AG04450 (cell line): ENCODE measurements around the gene RHBDD3. TPM values are rescaled to one million over a fixed set of nuclear protein-coding genes. Genes with fewer than 3 reads are reported as not detected.
"Not testable (repeated sequence)": the region's sequence is repeated elsewhere in the genome, so short reads cannot be mapped to it uniquely, and the experiment has no call there.

ENCODE experiments used
- CTCF ChIA-PET: fragments of 300-600, 350-600 bp; formaldehyde crosslinking; extraction: SDS; loops from one replicate; lab custom pipeline; 2022; ENCODE audit warnings: antibody characterized with exemption, inconsistent platforms; lab: Charles Lee
- POLR2A ChIA-PET: fragments of 350-600 bp; formaldehyde crosslinking; extraction: SDS; loops from one replicate; lab custom pipeline; 2021; ENCODE audit warnings: antibody characterized with exemption, inconsistent platforms; lab: Yijun Ruan, JAX
- DNase-seq: peaks from one replicate; pipeline ENCODE4 v3.0.0-alpha.2; 2011; ENCODE audit warnings: low read depth, low spot score
- H3K27ac ChIP-seq: one replicate; pipeline ENCODE4 v1.5.1; 2012; ENCODE audit warnings: low read depth, low read length, control low read depth
- H3K27me3 ChIP-seq: one replicate; pipeline ENCODE4 v1.6.0; 2012; ENCODE audit warnings: low read length; ENCODE audit not compliant: control insufficient read depth, insufficient read depth
- H3K4me3 ChIP-seq: 2 replicates; pipeline ENCODE4 v1.5.1; 2011; ENCODE audit warnings: mild to moderate bottlenecking, low read depth, low read length, control low read depth
- H3K9me3 ChIP-seq: 2 replicates; pipeline ENCODE4 v1.5.1; 2012; ENCODE audit warnings: low read length; ENCODE audit not compliant: control insufficient read depth, insufficient read depth
- polyA plus RNA-seq: library from polyadenylated mRNA; depleted of rRNA; stranded (reverse); fragments of >200 nt; gene quantifications from 2 replicates; pipeline ENCODE4 v1.2.3, GENCODE V29; 2011
- TF ChIP-seq, protein P1 (sequence below): IDR thresholded peaks from 2 replicates; pipeline ENCODE4 v1.5.1; 2011; ENCODE audit warnings: low read depth, low read length, control low read depth, inconsistent platforms

RHBDD3 gene
- polyA plus RNA-seq, 1 experiment, result 9.9 TPM

DNA sequence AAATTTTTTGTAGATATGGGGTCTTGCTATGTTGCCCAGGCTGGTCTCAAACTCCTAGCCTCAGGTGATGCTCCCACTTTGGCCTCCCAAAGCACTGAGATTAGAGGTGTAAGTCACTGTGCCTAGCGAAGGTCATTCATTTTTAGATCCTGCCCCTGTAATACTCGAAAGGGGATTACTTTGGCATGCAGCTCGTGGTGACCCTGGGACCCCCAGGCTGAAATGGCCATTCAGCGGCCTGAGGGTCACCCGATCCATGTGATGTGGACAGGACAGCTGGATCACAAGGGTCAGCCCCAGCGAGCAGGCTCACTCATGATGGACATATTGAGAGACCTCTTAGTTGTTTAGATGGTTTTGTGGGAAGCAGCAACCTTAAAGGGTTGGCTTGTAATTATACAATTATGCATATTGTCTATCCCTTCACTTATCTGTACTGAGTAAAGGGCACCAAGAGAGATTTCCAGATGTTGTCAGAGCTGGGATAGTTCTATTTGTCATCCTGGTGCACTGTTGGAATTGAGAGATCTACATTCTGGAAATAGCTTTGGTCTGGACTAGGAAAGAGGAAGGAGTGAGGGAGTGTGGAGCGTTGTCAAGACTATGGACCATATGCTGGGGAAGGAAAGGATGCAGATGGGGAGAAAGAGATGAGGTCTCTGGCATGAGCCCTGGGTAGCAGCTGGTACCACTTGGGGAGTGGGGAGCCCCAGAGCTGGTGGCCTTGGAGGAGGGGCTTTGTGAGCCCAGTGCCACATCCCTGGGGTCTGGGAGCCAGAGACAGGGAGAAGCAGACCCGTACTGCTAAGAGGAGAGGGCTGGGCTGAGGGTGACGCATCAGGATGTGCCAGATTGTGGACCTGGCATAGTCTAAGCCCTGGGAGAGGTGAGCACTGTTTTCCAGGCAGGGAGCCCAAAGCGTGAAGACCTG lies 15.5 kb downstream of the RHBDD3 start:
- CTCF ChIA-PET, result interaction anchor here (0.8 kb wide), 1 partner anchor 252 kb away, joined by 3 read pairs; no protein-coding TSS in a partner anchor
- Histone ChIP-seq H3K27ac (no peak overlapping the region), H3K4me3 (no peak overlapping the region), H3K27me3 (no peaks in the 10 kb centered on the region), H3K9me3 (no peaks in the 10 kb centered on the region)
- DNase-seq, result no peak
- POLR2A ChIA-PET, result interaction anchor here (0.6 kb wide), 1 partner anchor 345 kb away, joined by 3 read pairs; no protein-coding TSS in a partner anchor
- TF ChIP-seq, protein P1, sequence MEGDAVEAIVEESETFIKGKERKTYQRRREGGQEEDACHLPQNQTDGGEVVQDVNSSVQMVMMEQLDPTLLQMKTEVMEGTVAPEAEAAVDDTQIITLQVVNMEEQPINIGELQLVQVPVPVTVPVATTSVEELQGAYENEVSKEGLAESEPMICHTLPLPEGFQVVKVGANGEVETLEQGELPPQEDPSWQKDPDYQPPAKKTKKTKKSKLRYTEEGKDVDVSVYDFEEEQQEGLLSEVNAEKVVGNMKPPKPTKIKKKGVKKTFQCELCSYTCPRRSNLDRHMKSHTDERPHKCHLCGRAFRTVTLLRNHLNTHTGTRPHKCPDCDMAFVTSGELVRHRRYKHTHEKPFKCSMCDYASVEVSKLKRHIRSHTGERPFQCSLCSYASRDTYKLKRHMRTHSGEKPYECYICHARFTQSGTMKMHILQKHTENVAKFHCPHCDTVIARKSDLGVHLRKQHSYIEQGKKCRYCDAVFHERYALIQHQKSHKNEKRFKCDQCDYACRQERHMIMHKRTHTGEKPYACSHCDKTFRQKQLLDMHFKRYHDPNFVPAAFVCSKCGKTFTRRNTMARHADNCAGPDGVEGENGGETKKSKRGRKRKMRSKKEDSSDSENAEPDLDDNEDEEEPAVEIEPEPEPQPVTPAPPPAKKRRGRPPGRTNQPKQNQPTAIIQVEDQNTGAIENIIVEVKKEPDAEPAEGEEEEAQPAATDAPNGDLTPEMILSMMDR, result no peak

DNA sequence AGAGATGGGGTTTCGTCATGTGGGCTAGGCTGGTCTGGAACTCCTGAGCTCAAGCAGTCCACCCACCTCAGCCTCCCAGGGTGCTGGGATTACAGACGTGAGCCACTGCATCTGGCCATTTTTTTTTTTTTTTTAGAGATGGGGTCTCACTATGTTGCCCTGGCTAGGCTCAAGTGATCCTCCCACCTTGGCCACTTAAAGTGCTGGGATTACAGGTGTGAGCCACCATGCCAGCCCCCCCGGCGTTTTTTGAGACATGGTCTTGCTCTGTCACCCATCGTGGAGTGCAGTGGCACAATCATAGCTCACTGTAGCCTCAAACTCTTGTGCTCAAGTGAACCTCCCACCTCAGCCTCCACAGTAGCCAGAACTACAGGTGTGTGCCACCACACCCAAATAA lies 16.5 kb downstream of the RHBDD3 start:
- Histone ChIP-seq H3K27me3 (peaks cover 2% of the 10 kb centered on the region), H3K4me3 (no peak overlapping the region), H3K27ac (no peak overlapping the region), H3K9me3 (no peaks in the 10 kb centered on the region)
- DNase-seq, result no peak
- TF ChIP-seq, protein P1, result no peak
- ChIA-PET POLR2A (interaction anchor here (0.6 kb wide), 1 partner anchor 344 kb away, joined by 3 read pairs; no protein-coding TSS in a partner anchor), CTCF (interaction anchor here (0.8 kb wide), 1 partner anchor 251 kb away, joined by 3 read pairs; no protein-coding TSS in a partner anchor)

DNA sequence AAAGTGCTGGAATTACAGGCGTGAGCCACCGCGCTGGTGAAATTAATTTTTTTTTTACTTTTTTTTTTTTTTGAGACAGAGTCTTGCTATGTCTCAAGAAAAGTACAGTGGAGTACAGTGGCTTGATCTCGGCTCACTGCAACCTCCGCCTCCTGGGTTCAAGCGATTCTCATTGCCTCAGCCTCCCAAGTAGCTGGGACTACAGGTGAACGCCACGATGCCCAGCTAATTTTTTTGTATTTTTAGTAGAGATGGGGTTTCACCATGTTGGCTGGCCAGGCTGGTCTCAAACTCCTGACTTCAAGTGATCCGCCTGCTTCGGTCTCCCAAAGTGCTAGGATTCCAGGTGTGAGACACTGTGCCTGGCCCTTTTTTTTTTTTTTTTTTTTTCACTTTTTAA lies 19.9 kb downstream of the RHBDD3 start:
- H3K9me3 ChIP-seq, H3K4me3 ChIP-seq, POLR2A ChIA-PET, H3K27ac ChIP-seq, H3K27me3 ChIP-seq, DNase-seq: not testable (repeated sequence)
- CTCF ChIA-PET, result interaction anchor here (1.2 kb wide), 1 partner anchor 94 kb away, joined by 5 read pairs; no protein-coding TSS in a partner anchor

DNA sequence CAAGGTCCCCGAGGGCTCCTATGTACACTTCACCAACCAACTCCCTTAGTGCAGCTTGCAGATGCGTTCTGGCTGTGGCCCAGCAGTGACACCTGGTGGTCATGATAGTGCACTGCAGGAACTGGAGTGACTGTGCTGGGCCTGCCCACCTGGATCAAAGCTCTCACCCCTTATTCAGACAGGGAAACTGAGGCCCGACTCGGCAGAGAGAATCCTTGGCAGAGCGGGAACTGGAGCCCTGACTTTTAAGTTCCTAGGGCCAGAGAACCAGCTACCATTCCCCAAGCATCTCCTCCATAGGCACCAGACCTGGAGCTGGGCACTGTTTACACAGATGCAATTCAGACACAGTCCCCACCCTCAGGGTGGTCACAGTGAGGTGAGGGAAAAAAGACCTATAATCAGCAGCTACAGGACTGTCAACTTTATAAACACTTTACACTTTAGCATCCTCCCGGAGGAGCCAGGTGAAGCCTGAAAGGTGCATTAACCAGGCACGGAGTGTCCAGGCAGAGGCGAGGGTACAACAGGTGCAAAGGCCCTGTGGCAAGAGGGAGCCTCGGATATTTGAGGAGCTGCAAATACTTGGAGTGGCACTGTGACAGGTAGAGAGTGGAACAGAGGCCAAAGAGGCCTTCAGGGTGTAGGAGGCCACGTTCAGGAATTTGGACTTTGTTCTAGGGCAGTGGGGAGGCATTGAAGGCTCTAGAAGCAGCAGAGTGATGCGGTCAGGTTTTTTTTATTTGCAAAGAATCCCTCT lies 22.0 kb downstream of the RHBDD3 start:
- no peak overlapping the region for H3K4me3 ChIP-seq
- no peak overlapping the region for H3K27ac ChIP-seq
- peaks cover 8% of the 10 kb centered on the region for H3K27me3 ChIP-seq
- ChIA-PET POLR2A (no interaction called here), CTCF (interaction anchor here (0.5 to 3.1 kb wide), 38 partner anchors 9 to 745 kb away, joined by 3 to 26 read pairs (median 6); partner anchors contain the start of gene KREMEN1)
- H3K9me3 ChIP-seq, result peaks cover 4% of the 10 kb centered on the region
- TF ChIP-seq, protein P1, result peak; percentile 99
- DNase-seq, result peak; percentile 29
